GM19328 (cell line): Measurements from ENCODE around the gene AZU1.

Experiments used
- ATAC-seq: cut with Tn5 transposase; IDR thresholded peaks from one replicate; pipeline ENCODE4 v1.9.1; 2021; ENCODE audit warnings: mild to moderate bottlenecking, moderate library complexity; ENCODE audit not compliant: unreplicated experiment

Gene AZU1

GRCh38 chr19:796692-797527, 30.7 kb upstream of the AZU1 start, which contains the start of gene PTBP1:
Gene PTBP1 (plus strand): TSS chr19:797452. CDS start chr19:797498, 46 bp downstream.
- peak; percentile 64 for ATAC-seq

DNA sequence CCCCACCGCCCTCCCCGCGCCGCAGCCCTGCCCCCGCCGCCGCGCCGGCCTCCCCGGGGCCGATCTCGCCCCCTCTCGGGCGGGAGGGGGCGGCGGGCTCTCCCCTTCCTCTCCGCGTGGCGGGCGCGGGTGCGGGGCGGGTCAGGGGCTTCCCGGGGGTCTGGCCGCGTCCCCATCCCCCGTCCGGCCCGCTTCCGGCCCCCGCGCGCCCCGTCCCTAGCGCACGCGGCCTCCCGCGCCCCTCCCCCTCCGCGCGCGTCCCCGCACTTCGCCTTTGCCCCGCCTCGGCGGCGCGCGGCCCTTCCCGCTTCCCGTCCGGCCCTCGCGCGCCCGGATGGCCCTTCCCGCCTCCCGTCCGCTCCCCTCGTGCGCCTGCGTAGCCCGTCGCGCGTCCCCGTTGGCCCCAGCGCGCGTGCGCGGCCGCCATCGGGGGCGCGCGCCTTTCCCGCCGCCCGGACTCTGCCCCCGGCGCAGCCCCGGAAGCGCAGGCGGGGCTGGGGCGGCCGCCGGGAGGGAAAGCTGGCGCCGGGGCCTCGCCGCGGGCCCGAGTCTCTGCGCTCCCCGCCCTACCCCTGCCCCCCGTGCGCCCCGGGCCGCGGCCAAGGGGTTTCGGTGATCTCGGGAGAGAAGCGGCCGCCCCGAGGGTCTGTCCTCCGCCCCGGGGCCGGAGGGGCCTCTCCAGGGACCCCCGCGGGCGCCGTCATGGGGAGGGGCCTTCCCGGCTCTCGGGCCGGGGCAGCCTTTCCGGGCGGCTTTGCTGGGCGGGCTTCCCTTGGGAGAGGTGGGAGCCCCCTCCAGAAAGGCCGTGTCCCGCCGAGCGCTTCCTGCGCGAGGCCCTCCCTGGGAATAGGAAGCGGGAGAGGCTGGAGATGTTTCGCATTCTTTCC, 29.9 kb upstream of the AZU1 start:
- ATAC-seq, result peak; percentile 38

DNA sequence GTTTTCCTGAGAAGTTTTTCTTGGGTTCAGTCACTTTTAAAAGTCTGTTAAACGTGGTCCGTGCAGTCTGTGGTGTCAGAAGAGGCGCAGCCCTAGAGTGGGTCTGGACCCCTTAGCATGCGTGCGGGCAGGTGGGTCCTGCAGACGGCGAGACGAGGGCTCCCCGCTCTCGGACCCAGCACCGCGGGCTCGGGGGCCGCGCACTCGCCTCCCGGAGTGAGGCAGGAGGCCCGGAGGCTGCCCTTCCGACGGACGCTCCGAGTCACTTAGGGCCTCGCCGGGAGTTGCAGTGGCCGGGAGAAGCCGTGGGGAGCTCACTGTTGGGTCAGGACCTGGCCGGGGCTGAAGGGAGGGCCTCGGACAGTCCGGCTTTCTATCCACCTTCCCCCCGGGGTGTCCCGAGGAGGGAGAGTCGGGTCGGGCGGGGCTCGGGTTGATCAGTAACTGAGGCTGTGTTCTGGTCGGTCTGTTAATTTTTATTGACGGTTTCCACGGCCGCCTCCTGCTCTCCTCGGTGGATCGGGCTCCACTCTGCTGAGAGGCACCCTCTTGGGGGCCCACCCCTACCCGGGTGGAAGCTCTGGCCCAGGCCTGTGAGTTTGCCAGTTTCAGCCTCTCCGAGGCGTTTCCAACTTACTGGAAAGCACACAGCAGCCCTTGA, 29.1 kb upstream of the AZU1 start:
- ATAC-seq, result no peak

DNA sequence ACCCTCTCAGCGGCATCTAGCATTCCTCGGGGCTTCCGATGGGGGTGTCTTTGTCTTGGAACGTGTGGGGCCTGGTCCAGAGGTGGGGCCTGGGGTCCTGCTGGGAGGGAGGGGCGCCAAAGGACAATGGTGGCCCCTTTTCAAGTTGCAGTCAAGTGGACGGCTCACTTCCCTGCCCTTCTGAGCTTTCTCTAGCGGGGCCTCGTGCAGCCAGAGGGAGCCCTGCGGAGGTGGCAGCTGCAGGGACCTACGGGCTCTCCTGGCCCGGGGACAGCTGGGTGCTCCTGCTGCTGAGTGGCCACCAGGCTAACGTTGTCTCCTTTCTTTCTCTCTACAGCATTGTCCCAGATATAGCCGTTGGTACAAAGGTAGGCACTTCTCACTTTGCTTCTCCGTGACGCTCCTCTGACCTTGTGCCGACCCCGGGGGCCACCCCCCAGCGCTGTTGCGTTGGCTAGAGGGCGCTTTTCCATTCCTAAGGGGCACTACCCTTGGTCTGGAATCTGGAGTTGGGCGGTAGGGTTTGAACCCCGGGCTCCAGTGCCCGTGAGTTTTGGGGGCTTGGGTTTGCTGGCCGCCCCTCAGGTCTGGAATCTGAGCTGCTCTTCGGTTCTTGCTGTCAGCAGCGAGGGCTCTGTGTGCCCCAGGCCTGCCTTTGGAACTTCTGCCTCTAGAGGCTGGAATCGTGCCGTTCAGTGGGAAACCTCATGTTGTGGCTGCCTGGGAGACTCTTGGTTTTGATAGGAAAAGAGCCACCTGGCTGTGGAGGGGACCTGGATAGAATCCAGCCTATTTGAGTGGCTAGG, 28.4 kb upstream of the AZU1 start:
- no peak for ATAC-seq

DNA sequence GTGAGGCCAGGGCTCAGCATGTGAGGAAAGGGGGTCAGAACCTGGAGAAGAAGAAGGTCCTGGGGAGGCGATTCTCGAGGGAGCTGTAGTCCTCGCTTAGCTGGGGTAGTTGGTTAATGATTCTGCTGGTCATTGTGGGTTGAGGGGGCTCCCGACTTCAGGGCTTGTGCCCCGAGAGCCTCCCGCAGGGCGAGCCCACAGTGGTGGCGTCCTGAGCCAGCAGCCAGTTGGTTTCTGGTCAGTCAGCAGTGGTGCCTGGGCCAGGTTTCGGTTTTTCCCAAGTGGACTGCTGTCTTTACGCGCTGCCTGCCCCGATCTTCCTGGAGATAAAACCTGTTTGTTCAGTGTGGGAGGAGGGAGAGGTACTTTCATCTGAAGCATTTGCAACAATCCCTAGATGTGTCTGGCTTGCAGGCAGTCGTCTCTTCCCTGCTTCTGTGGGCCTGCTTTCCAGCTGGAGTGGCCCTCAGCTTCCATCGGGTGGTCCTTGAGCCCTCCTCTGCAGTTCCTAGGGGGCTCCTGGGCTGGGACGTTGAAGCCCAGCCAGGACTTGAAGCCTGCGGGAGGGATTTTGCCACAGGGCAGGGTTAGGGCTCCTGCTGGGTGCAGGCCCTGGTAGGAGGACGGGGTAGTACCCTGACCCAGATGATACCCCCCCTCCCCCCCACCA, 27.1 kb upstream of the AZU1 start:
- ATAC-seq, result no peak

GRCh38 chr19:801030-801860, 26.4 kb upstream of the AZU1 start:
- no peak for ATAC-seq

DNA sequence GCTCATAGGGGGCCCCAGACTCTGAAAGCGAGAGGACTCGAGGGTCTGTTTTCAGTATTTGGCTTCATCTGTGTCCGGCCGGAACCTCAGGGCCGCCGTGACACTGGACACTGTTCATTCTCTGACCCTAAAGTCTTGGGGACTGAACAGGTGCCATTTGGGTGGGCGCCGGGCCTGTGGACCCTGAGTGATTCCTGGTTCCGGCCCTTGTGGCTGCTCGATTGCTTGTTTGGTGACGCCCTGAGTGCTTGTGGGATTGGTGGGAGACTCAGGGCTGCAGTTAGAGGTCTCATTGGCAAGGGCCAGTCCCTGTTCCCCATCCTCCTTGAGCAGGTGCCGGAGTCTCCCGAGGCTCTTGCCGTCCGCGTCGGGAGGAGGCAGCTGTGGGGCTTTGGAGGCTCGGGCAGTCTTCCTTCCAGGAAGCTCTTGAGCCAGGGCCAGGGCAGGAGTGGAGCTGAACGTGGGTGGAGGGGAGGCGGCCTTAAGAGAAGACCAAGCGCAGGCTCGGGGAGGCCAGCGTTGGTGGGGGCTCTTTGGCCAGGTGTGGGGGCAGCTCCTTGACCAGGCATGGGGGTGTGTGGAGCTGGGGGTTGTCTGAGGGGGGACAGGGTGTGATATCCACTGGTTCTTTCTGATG, 25.7 kb upstream of the AZU1 start:
- no peak for ATAC-seq

DNA sequence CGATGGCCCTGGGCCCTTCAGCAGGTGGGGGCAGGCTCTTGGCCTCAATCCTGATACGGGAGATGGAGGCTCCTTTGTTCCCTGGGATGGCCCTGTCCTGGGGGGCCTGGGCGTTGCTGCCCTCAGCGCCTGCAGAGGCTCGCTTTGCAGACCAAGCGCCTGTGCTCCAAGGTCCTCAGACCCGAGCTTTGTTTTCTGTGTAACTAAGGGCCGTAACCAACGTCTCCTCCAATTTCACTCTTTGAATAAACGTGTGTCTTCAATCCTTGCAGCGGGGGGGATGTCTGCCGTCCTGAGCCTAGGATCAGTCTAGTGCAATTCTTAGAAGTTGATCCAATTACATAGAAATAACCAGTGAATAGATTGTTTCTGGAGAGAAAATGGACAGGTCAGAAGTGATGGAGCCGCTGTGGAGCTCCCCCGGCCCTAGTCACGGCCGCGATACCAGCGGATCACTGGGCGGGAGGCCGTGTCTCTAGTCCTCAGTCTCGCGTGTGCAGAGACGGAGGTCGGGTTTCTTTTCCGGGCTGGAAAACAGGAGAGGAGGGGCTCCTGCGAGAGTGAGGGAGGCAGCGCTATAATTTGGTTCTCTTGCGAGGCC, 25.0 kb upstream of the AZU1 start:
- ATAC-seq, result no peak

- no peak for ATAC-seq
These were observed 24.5 kb upstream of the AZU1 start for GRCh38 chr19:803099-803561.

DNA sequence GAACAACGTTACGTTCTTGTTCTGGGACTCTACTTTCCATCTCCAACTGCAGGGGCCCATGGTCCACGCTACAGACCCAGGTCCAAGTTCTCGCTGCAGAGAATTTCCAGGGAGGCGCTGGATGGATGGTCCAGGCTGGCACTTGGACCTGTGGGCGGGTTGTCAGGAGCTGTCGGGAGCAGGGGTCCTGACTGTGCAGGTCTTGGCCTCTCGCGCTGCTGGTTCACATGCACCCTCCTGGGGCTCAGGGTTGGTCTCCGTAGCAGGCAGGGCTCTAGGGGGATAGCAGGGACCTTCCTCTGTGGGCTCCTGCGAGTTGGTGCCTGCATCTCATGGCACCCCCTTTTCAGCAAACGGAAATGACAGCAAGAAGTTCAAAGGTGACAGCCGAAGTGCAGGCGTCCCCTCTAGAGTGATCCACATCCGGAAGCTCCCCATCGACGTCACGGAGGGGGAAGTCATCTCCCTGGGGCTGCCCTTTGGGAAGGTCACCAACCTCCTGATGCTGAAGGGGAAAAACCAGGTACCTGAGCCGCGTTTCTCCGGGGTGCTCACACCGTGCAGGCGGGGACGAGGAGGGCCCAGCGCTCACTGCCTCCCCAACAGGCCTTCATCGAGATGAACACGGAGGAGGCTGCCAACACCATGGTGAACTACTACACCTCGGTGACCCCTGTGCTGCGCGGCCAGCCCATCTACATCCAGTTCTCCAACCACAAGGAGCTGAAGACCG, 23.8 kb upstream of the AZU1 start:
- no peak for ATAC-seq

- ATAC-seq, result no peak
These were observed 23.0 kb upstream of the AZU1 start for GRCh38 chr19:804419-805165.

- no peak for ATAC-seq
These were observed 22.5 kb upstream of the AZU1 start for GRCh38 chr19:805166-805551.

GRCh38 chr19:805600-806550, 21.8 kb upstream of the AZU1 start:
- no peak for ATAC-seq

DNA sequence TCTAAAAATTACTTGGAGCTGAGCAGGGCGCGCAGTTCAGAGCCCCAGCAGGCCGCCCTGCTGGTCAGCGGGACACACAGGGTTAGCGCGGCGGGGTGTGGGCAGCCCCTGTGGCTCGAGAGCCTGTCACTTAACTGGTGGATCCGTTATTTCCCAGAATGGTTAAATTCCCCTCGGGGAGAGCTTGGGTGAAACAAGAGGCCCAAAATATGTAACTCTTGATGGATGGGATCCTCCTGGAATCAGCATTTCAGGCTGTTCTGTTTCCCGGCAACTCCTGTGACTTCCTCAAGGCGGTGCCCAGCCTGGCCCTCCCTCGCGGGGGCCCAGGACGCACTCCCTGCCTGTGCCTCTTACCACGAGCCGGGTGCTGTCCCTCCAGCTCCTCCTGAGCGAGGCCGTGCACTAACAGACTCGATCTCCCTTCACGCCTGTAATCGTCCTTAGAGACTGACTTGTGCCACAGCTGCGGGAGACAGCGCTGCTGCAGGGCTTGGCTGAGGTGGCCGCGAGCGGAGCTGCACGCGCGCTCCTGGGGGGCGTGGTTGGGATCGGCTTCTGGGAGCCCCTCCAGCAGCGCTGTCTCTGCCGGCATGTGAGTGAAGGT, 20.7 kb upstream of the AZU1 start:
- no peak for ATAC-seq
